CD14-positive monocyte (primary cell): ENCODE data around the gene FXYD6. TPM values are rescaled to one million over a fixed set of nuclear protein-coding genes. Genes with fewer than 3 reads are reported as not detected.

Source experiments
- DNase-seq, 3 donors: peaks; one replicate each; pipeline ENCODE4 v3.0.0-alpha.2; 2011 to 2022
- H2AFZ ChIP-seq: 2 replicates; pipeline ENCODE4 v1.6.0; 2012; ENCODE audit warnings: mild to moderate bottlenecking, low read depth, low read length, inconsistent platforms; ENCODE audit not compliant: insufficient read depth, poor library complexity, severe bottlenecking
- H3K27ac ChIP-seq, 2 donors: 1 replicate in 1 of 2; 2 replicates in 1 of 2; pipeline ENCODE4 v1.5.1; 2012 to 2013; ENCODE audit warnings: low read length in 2 of 2, control low read depth in 1 of 2, inconsistent platforms in 1 of 2, low read depth in 1 of 2, mild to moderate bottlenecking in 1 of 2
- H3K27me3 ChIP-seq, 2 donors: one replicate each; pipeline versions ENCODE4 v1.6.0 to v1.6.1; 2011 to 2013; ENCODE audit warnings: low read length in 2 of 2; ENCODE audit not compliant: control insufficient read depth in 2 of 2, insufficient read depth in 2 of 2
- H3K36me3 ChIP-seq, 2 donors: replicated peaks in 1 of 2; 1 replicate in 1 of 2; 2 replicates in 1 of 2; pipeline versions ENCODE4 v1.5.1 to v1.6.1; 2012 to 2013; ENCODE audit warnings: low read length in 2 of 2, control low read depth in 1 of 2, inconsistent platforms in 1 of 2, mild to moderate bottlenecking in 1 of 2; ENCODE audit not compliant: insufficient read depth in 2 of 2, control insufficient read depth in 1 of 2
- H3K4me1 ChIP-seq, 2 donors: 1 replicate in 1 of 2; 2 replicates in 1 of 2; pipeline versions ENCODE4 v1.5.1 to v1.6.1; 2012 to 2013; ENCODE audit warnings: low read length in 2 of 2, control low read depth in 1 of 2, inconsistent platforms in 1 of 2, mild to moderate bottlenecking in 1 of 2, moderate library complexity in 1 of 2; ENCODE audit not compliant: insufficient read depth in 2 of 2, control insufficient read depth in 1 of 2
- H3K4me2 ChIP-seq: replicated peaks from 2 replicates; pipeline ENCODE3; 2012; ENCODE audit warnings: low read length, moderate library complexity, mild to moderate bottlenecking; ENCODE audit not compliant: poor library complexity, severe bottlenecking; ENCODE audit errors: extremely low read depth
- H3K4me3 ChIP-seq, 3 experiments: fragments of 200-600 bp in 1 of 3; sonication (generic) in 1 of 3; replicated peaks in 1 of 3; 1 replicate in 2 of 3; 2 replicates in 1 of 3; pipeline ENCODE4 v1.5.1; 2011 to 2013; ENCODE audit warnings: low read length in 3 of 3, mild to moderate bottlenecking in 3 of 3, control low read depth in 2 of 3, low read depth in 2 of 3, inconsistent platforms in 1 of 3, moderate library complexity in 1 of 3
- H3K79me2 ChIP-seq: 2 replicates; pipeline ENCODE4 v1.6.0; 2012; ENCODE audit warnings: mild to moderate bottlenecking, control low read depth, inconsistent platforms, low read length, moderate library complexity; ENCODE audit not compliant: insufficient read depth
- H3K9ac ChIP-seq: 2 replicates; pipeline ENCODE4 v1.6.0; 2017; ENCODE audit warnings: low read length, mild to moderate bottlenecking; ENCODE audit not compliant: insufficient read depth, poor library complexity, severe bottlenecking
- H3K9me3 ChIP-seq, 2 donors: replicated peaks in 1 of 2; 1 replicate in 1 of 2; 2 replicates in 1 of 2; pipeline versions ENCODE4 v1.5.1 to v1.6.1; 2012 to 2013; ENCODE audit warnings: low read length in 2 of 2, control low read depth in 1 of 2; ENCODE audit not compliant: control insufficient read depth in 1 of 2, insufficient read depth in 1 of 2
- H4K20me1 ChIP-seq: 2 replicates; pipeline ENCODE4 v1.6.0; 2012; ENCODE audit warnings: mild to moderate bottlenecking, low read length, control low read depth, moderate library complexity; ENCODE audit not compliant: insufficient read depth
- H3K27ac Mint-ChIP-seq, 7 donors: one replicate each; pipeline ENCODE4 v1.8.0; 2020; ENCODE audit warnings: mild to moderate bottlenecking in 7 of 7, mixed read lengths in 7 of 7, moderate library complexity in 6 of 7, inconsistent platforms in 2 of 7
- H3K27me3 Mint-ChIP-seq, 3 donors: one replicate each; pipeline ENCODE4 v1.8.0; 2021 to 2022; ENCODE audit warnings: low read depth in 3 of 3, mild to moderate bottlenecking in 3 of 3, mixed read lengths in 3 of 3, moderate library complexity in 3 of 3, inconsistent platforms in 1 of 3
- H3K36me3 Mint-ChIP-seq, 2 donors: one replicate each; pipeline ENCODE4 v1.8.0; 2020; ENCODE audit warnings: mixed read lengths in 2 of 2, inconsistent platforms in 1 of 2, mild to moderate bottlenecking in 1 of 2
- H3K4me1 Mint-ChIP-seq: one replicate; pipeline ENCODE4 v1.8.0; 2020; ENCODE audit warnings: mild to moderate bottlenecking, mixed read lengths
- H3K4me3 Mint-ChIP-seq, 2 donors: one replicate each; pipeline ENCODE4 v1.8.0; 2020; ENCODE audit warnings: mild to moderate bottlenecking in 2 of 2, mixed read lengths in 2 of 2, moderate library complexity in 1 of 2
- H3K9me3 Mint-ChIP-seq, 7 donors: one replicate each; pipeline ENCODE4 v1.8.0; 2020 to 2022; ENCODE audit warnings: mixed read lengths in 7 of 7, mild to moderate bottlenecking in 6 of 7, moderate library complexity in 6 of 7, inconsistent platforms in 2 of 7
- WGBS: methylation state at CpG from one replicate; pipeline ENCODE4 v1.1.5; 2013; ENCODE audit warnings: missing lambda C conversion rate; ENCODE audit not compliant: insufficient coverage; 5-methylcytosine and 5-hydroxymethylcytosine counted together
- intact Hi-C, 2 donors: fragments of 100-400 bp; cut with micrococcal nuclease; formaldehyde crosslinking; loops; one replicate each; pipeline versions ENCODE4 v1.15.0 to v1.15.1; 2023
- polyA plus RNA-seq, 3 donors: library from polyadenylated mRNA; depleted of rRNA in 1 of 3; unstranded in 2 of 3; stranded (reverse) in 1 of 3; fragments of 300-500 nt in 2 of 3; fragments of >200 nt in 1 of 3; fragmentation: Illumina TruSeq in 2 of 3; gene quantifications; 1 replicate in 2 of 3; 2 replicates in 1 of 3; pipeline ENCODE4 v1.2.3, GENCODE V29; 2012 to 2021
- TF ChIP-seq, protein P1 (sequence below): fragments of 200-600 bp; IDR thresholded peaks from one replicate; pipeline ENCODE4 v1.8.0; 2022; ENCODE audit warnings: antibody characterized with exemption, mild to moderate bottlenecking

FXYD6 gene
- polyA plus RNA-seq, 3 donors: 36.4 to 52.1 (median 44.1) TPM

GRCh38 chr11:117923773-117924172 lies 47.3 kb upstream of the FXYD6 start:
- intact Hi-C loops: no loop called here

GRCh38 chr11:117923275-117923674 lies 46.8 kb upstream of the FXYD6 start:
- Histone ChIP-seq H3K36me3 (no peaks in the 10 kb centered on the region), H3K27me3 (no peaks in the 10 kb centered on the region), H3K4me1 (peaks cover 4 to 11% of the 10 kb centered on the region in 2 donors), H3K4me3 (no peak overlapping the region), H3K79me2 (no peaks in the 10 kb centered on the region), H3K9ac (no peak overlapping the region), H3K27ac (no peak overlapping the region), H4K20me1 (no peaks in the 10 kb centered on the region), H3K9me3 (no peaks in the 10 kb centered on the region), H2AFZ (no peak overlapping the region), H3K4me2 (no peak overlapping the region)
- peaks cover 11% of the 10 kb centered on the region for H3K4me1 Mint-ChIP-seq
- peaks cover 0 to 5% (median 2%) of the 10 kb centered on the region in 3 donors for H3K27me3 Mint-ChIP-seq
- H3K36me3 Mint-ChIP-seq: no peaks in the 10 kb centered on the region
- H3K27ac Mint-ChIP-seq: no peak overlapping the region
- TF ChIP-seq, protein P1, sequence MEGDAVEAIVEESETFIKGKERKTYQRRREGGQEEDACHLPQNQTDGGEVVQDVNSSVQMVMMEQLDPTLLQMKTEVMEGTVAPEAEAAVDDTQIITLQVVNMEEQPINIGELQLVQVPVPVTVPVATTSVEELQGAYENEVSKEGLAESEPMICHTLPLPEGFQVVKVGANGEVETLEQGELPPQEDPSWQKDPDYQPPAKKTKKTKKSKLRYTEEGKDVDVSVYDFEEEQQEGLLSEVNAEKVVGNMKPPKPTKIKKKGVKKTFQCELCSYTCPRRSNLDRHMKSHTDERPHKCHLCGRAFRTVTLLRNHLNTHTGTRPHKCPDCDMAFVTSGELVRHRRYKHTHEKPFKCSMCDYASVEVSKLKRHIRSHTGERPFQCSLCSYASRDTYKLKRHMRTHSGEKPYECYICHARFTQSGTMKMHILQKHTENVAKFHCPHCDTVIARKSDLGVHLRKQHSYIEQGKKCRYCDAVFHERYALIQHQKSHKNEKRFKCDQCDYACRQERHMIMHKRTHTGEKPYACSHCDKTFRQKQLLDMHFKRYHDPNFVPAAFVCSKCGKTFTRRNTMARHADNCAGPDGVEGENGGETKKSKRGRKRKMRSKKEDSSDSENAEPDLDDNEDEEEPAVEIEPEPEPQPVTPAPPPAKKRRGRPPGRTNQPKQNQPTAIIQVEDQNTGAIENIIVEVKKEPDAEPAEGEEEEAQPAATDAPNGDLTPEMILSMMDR: no peak
- WGBS: 79% methylated on average over 2 of the region's 4 CpGs
- no peaks in the 10 kb centered on the region for H3K9me3 Mint-ChIP-seq
- no peak overlapping the region for H3K4me3 Mint-ChIP-seq
- intact Hi-C loops: no loop called here
- no peak for DNase-seq

More at GRCh38 chr11:117923773-117924172, 47.3 kb upstream of the FXYD6 start:
- no peak for DNase-seq
- Histone ChIP-seq H3K27ac (no peak overlapping the region), H3K9me3 (no peaks in the 10 kb centered on the region), H3K27me3 (no peaks in the 10 kb centered on the region), H3K36me3 (no peaks in the 10 kb centered on the region), H3K4me3 (no peak overlapping the region), H3K4me2 (no peak overlapping the region), H3K9ac (no peak overlapping the region), H3K4me1 (peaks cover 9 to 16% of the 10 kb centered on the region in 2 donors), H2AFZ (no peak overlapping the region), H4K20me1 (no peaks in the 10 kb centered on the region), H3K79me2 (no peaks in the 10 kb centered on the region)
- 95% methylated on average over 2 of the region's 7 CpGs for WGBS
- peaks cover 0 to 5% (median 2%) of the 10 kb centered on the region in 3 donors for H3K27me3 Mint-ChIP-seq
- peaks cover 16% of the 10 kb centered on the region for H3K4me1 Mint-ChIP-seq
- no peaks in the 10 kb centered on the region for H3K36me3 Mint-ChIP-seq
- no peaks in the 10 kb centered on the region for H3K9me3 Mint-ChIP-seq
- TF ChIP-seq, protein P1: no peak
- no peak overlapping the region for H3K27ac Mint-ChIP-seq
- no peak overlapping the region for H3K4me3 Mint-ChIP-seq
